OCI-LY1 (cell line): Measurements from ENCODE around the gene UNC80.

ENCODE experiments used
- EZH2 ChIP-seq: fragments of 200-600 bp; sonication (generic), shearing (Covaris generic); IDR thresholded peaks from 2 replicates; pipeline ENCODE4 v1.8.0; 2017; ENCODE audit warnings: borderline replicate concordance, mixed run types, mild to moderate bottlenecking, antibody characterized with exemption, low read length, moderate library complexity, mixed read lengths
- TF ChIP-seq, protein P1 (sequence below): fragments of 200-600 bp; sonication (generic), shearing (Covaris generic); IDR thresholded peaks from 2 replicates; pipeline ENCODE4 v1.5.1; 2017; ENCODE audit warnings: mild to moderate bottlenecking, antibody characterized with exemption, low read length, moderate library complexity, mixed read lengths

DNA sequence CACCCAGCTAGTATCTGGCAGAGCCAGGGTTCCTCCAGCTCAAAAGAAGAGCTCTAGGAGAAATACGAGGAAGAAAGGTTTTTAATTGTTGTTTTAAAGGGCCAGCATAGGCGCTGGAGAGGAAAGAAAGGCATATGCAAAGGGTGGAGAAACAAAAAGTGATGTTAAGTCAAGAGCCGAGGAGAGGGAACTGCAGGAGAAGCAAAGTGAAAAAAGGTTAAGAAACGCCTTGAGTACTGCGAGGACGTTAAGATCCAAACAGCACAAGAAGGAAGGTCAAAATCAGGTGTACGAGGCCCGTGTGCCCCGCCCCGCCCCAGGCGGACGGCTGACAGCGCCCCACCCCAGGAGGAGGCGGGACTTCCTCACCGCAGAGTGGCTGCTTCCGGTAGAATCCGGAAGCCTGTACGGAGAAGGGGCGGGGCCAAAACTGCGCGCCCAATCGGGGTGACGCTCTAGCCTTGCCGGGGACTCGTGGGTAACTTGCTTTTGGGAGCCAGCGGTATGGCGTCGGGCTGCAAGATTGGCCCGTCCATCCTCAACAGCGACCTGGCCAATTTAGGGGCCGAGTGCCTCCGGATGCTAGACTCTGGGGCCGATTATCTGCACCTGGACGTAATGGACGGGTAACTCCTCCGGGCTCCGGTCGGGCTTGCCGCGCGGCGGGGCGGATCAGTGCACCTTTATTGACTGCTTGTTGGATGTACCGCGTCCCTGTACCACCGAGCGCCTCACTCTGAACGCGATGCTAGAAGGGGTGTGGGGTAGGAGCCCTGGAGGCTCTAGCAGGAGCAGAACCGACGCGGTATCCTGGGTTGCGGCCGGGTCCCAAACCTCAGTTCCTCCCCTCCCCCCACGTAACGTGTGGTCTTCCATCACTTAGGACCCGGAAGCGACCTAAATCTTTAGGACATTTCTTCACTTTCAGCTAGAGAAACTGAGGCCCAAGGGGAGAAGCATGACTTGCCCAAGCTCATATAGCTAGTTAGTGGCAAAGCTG lies 230.8 kb downstream of the UNC80 start, which contains the start of gene RPE:
- TF ChIP-seq, protein P1, sequence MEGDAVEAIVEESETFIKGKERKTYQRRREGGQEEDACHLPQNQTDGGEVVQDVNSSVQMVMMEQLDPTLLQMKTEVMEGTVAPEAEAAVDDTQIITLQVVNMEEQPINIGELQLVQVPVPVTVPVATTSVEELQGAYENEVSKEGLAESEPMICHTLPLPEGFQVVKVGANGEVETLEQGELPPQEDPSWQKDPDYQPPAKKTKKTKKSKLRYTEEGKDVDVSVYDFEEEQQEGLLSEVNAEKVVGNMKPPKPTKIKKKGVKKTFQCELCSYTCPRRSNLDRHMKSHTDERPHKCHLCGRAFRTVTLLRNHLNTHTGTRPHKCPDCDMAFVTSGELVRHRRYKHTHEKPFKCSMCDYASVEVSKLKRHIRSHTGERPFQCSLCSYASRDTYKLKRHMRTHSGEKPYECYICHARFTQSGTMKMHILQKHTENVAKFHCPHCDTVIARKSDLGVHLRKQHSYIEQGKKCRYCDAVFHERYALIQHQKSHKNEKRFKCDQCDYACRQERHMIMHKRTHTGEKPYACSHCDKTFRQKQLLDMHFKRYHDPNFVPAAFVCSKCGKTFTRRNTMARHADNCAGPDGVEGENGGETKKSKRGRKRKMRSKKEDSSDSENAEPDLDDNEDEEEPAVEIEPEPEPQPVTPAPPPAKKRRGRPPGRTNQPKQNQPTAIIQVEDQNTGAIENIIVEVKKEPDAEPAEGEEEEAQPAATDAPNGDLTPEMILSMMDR: no peak
- TF ChIP-seq EZH2: no peak
